WTC11 (cell line): ENCODE results near the gene XPR1. TPM values are rescaled to one million over a fixed set of nuclear protein-coding genes. Genes with fewer than 3 reads are reported as not detected.
A peak's percentile ranks its signal among the peaks of the same experiment; 100 is the strongest.

Experiments used
- ATAC-seq: fragments of 200-7000 bp; cut with Tn5 transposase; 2 replicates; pipeline ENCODE4 v1.10.0; 2021; ENCODE audit warnings: mild to moderate bottlenecking, moderate library complexity
- CTCF ChIA-PET: fragments of 300-600 bp; sonication (Branson Sonifier 250); formaldehyde crosslinking; loops from one replicate; lab custom pipeline; 2021; ENCODE audit warnings: antibody characterized with exemption; lab: Charles Lee
- POLR2A ChIA-PET: fragments of 350-600 bp; sonication (Branson Sonifier 250); formaldehyde crosslinking; loops from one replicate; lab custom pipeline; 2021; ENCODE audit warnings: antibody characterized with exemption; lab: Charles Lee
- DNase-seq: peaks from one replicate; pipeline ENCODE4 v3.0.0; 2021; ENCODE audit warnings: low spot score
- H3K27ac Mint-ChIP-seq: 2 replicates; pipeline ENCODE4 v1.8.0; 2021; ENCODE audit warnings: mixed read lengths
- H3K27me3 Mint-ChIP-seq: 2 replicates; pipeline ENCODE4 v1.8.0; 2021; ENCODE audit warnings: low read depth, mild to moderate bottlenecking, moderate library complexity, mixed read lengths
- H3K36me3 Mint-ChIP-seq: 2 replicates; pipeline ENCODE4 v1.8.0; 2021; ENCODE audit warnings: mixed read lengths
- H3K4me1 Mint-ChIP-seq: 2 replicates; pipeline ENCODE4 v1.8.0; 2022; ENCODE audit warnings: mixed read lengths
- H3K4me3 Mint-ChIP-seq: 2 replicates; pipeline ENCODE4 v1.8.0; 2021; ENCODE audit warnings: mild to moderate bottlenecking, moderate library complexity, mixed read lengths
- H3K9me3 Mint-ChIP-seq: 2 replicates; pipeline ENCODE4 v1.8.0; 2021; ENCODE audit warnings: mixed read lengths
- ATF2 ChIP-seq: sonication (generic); formaldehyde crosslinking; IDR thresholded peaks from 2 replicates; pipeline ENCODE4 v1.8.1; 2022; ENCODE audit warnings: low read depth, missing genetic modification reagents, borderline replicate concordance
- CBFB ChIP-seq: sonication (generic); formaldehyde crosslinking; IDR thresholded peaks from 2 replicates; pipeline ENCODE4 v1.8.1; 2022; ENCODE audit warnings: mild to moderate bottlenecking, low read depth, missing genetic modification reagents
- E2F1 ChIP-seq: sonication (generic); formaldehyde crosslinking; IDR thresholded peaks from 2 replicates; pipeline ENCODE4 v1.8.0; 2022; ENCODE audit warnings: mild to moderate bottlenecking, missing genetic modification reagents
- FOXP4 ChIP-seq: sonication (generic); formaldehyde crosslinking; IDR thresholded peaks from 2 replicates; pipeline ENCODE4 v1.8.0; 2022; ENCODE audit warnings: mild to moderate bottlenecking, missing genetic modification reagents
- HMGA2 ChIP-seq: fragments of 250-450 bp; sonication (Bioruptor Pico); IDR thresholded peaks from 2 replicates; pipeline ENCODE4 v1.4.0; 2021; ENCODE audit warnings: mild to moderate bottlenecking, moderate library complexity
- IRF2 ChIP-seq: sonication (generic); formaldehyde crosslinking; IDR thresholded peaks from 2 replicates; pipeline ENCODE4 v1.8.0; 2022; ENCODE audit warnings: low read depth, missing genetic modification reagents, borderline replicate concordance
- JAZF1 ChIP-seq: fragments of 250-450 bp; sonication (Bioruptor Pico); IDR thresholded peaks from 2 replicates; pipeline ENCODE4 v1.9.0; 2021; ENCODE audit warnings: moderate library complexity, mild to moderate bottlenecking, inconsistent platforms
- MXD4 ChIP-seq: fragments of 250-450 bp; sonication (Bioruptor Pico); IDR thresholded peaks from 2 replicates; pipeline ENCODE4 v1.8.0; 2021; ENCODE audit warnings: mild to moderate bottlenecking, moderate library complexity, borderline replicate concordance
- MYBL2 ChIP-seq: sonication (generic); formaldehyde crosslinking; IDR thresholded peaks from 2 replicates; pipeline ENCODE4 v1.8.1; 2023; ENCODE audit warnings: mild to moderate bottlenecking, moderate library complexity, missing genetic modification reagents
- NFE2L1 ChIP-seq: sonication (generic); formaldehyde crosslinking; IDR thresholded peaks from 2 replicates; pipeline ENCODE4 v1.8.1; 2023; ENCODE audit warnings: missing genetic modification reagents
- NFYB ChIP-seq: sonication (generic); formaldehyde crosslinking; conservative IDR thresholded peaks from 2 replicates; pipeline ENCODE4 v1.8.0; 2022; ENCODE audit warnings: low read depth, missing genetic modification reagents
- NR1H2 ChIP-seq: sonication (generic); formaldehyde crosslinking; IDR thresholded peaks from 2 replicates; pipeline ENCODE4 v1.9.0; 2021; ENCODE audit warnings: mild to moderate bottlenecking, moderate library complexity, missing genetic modification reagents
- NR3C1 ChIP-seq: sonication (generic); formaldehyde crosslinking; conservative IDR thresholded peaks from 2 replicates; pipeline ENCODE4 v1.8.1; 2023; ENCODE audit warnings: low read depth, mild to moderate bottlenecking, missing genetic modification reagents
- PRRX2 ChIP-seq: fragments of 250-450 bp; sonication (Bioruptor Pico); IDR thresholded peaks from 2 replicates; pipeline ENCODE4 v1.8.0; 2021; ENCODE audit warnings: mild to moderate bottlenecking
- RELA ChIP-seq: sonication (generic); formaldehyde crosslinking; IDR thresholded peaks from 2 replicates; pipeline ENCODE4 v1.8.1; 2022; ENCODE audit warnings: missing genetic modification reagents, mild to moderate bottlenecking, borderline replicate concordance
- ZNF121 ChIP-seq: sonication (generic); formaldehyde crosslinking; IDR thresholded peaks from 2 replicates; pipeline ENCODE4 v1.8.0; 2023; ENCODE audit warnings: missing genetic modification reagents
- ZNF219 ChIP-seq: sonication (generic); formaldehyde crosslinking; IDR thresholded peaks from 2 replicates; pipeline ENCODE4 v1.8.0; 2023; ENCODE audit warnings: missing genetic modification reagents, mild to moderate bottlenecking, borderline replicate concordance
- ZNF396 ChIP-seq: fragments of 250-450 bp; sonication (Bioruptor Pico); IDR thresholded peaks from 2 replicates; pipeline ENCODE4 v1.8.0; 2021; ENCODE audit warnings: mild to moderate bottlenecking, moderate library complexity, borderline replicate concordance
- ZNF416 ChIP-seq: fragments of 250-450 bp; sonication (Bioruptor Pico); IDR thresholded peaks from 2 replicates; pipeline ENCODE4 v1.9.0; 2021; ENCODE audit warnings: mild to moderate bottlenecking, inconsistent platforms
- ZNF671 ChIP-seq: fragments of 250-450 bp; sonication (Bioruptor Pico); IDR thresholded peaks from 2 replicates; pipeline ENCODE4 v1.8.0; 2021; ENCODE audit warnings: mild to moderate bottlenecking
- ZSCAN18 ChIP-seq: fragments of 250-450 bp; sonication (Bioruptor Pico); IDR thresholded peaks from 2 replicates; pipeline ENCODE4 v2.1.2; 2022; ENCODE audit warnings: mild to moderate bottlenecking, moderate library complexity
- total RNA-seq: library from RNA; stranded (reverse); gene quantifications from 3 replicates; pipeline ENCODE4 v1.2.3, GENCODE V29; 2021
- TF ChIP-seq, protein P1 (sequence below): fragments of 200-600 bp; IDR thresholded peaks from 2 replicates; pipeline ENCODE4 v1.8.0; 2022; ENCODE audit warnings: antibody characterized with exemption
- TF ChIP-seq, protein P2 (sequence below): sonication (generic); formaldehyde crosslinking; IDR thresholded peaks from 2 replicates; pipeline ENCODE4 v1.8.0; 2023; ENCODE audit warnings: missing genetic modification reagents
- TF ChIP-seq, protein P3 (sequence below): sonication (generic); formaldehyde crosslinking; IDR thresholded peaks from 2 replicates; pipeline ENCODE4 v1.8.1; 2022; ENCODE audit warnings: mild to moderate bottlenecking, moderate library complexity, missing genetic modification reagents

Gene XPR1
- total RNA-seq, 1 experiment from 2014 or later = 34.6 TPM

GRCh38 chr1:180674603-180675530 is 43.0 kb downstream of the XPR1 start:
- ATAC-seq (peak; percentile 50; the same call in 1 of the 2 replicates), DNase-seq (no peak)
- Mint-ChIP-seq H3K27me3 (no peaks in the 10 kb centered on the region), H3K4me1 (peaks cover 19% of the 10 kb centered on the region), H3K9me3 (peaks cover 13% of the 10 kb centered on the region), H3K27ac (no peak overlapping the region), H3K36me3 (peaks cover 12% of the 10 kb centered on the region), H3K4me3 (no peak overlapping the region)
- POLR2A ChIA-PET = no interaction called here
- CTCF ChIA-PET = no interaction called here
- TF ChIP-seq RELA = no peak
- TF ChIP-seq, protein P1, sequence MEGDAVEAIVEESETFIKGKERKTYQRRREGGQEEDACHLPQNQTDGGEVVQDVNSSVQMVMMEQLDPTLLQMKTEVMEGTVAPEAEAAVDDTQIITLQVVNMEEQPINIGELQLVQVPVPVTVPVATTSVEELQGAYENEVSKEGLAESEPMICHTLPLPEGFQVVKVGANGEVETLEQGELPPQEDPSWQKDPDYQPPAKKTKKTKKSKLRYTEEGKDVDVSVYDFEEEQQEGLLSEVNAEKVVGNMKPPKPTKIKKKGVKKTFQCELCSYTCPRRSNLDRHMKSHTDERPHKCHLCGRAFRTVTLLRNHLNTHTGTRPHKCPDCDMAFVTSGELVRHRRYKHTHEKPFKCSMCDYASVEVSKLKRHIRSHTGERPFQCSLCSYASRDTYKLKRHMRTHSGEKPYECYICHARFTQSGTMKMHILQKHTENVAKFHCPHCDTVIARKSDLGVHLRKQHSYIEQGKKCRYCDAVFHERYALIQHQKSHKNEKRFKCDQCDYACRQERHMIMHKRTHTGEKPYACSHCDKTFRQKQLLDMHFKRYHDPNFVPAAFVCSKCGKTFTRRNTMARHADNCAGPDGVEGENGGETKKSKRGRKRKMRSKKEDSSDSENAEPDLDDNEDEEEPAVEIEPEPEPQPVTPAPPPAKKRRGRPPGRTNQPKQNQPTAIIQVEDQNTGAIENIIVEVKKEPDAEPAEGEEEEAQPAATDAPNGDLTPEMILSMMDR = no peak
- no peak for TF ChIP-seq FOXP4 (CRISPR knock-in tag)
- TF ChIP-seq MYBL2 (CRISPR knock-in tag) = no peak
- TF ChIP-seq NR1H2 = no peak
- no peak for TF ChIP-seq NFE2L1 (CRISPR knock-in tag)
- no peak for TF ChIP-seq E2F1
- TF ChIP-seq, protein P2, sequence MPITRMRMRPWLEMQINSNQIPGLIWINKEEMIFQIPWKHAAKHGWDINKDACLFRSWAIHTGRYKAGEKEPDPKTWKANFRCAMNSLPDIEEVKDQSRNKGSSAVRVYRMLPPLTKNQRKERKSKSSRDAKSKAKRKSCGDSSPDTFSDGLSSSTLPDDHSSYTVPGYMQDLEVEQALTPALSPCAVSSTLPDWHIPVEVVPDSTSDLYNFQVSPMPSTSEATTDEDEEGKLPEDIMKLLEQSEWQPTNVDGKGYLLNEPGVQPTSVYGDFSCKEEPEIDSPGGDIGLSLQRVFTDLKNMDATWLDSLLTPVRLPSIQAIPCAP = no peak
- no peak for TF ChIP-seq CBFB (CRISPR knock-in tag)
- no peak for TF ChIP-seq ZSCAN18 (CRISPR knock-in tag)
- no peak for TF ChIP-seq ZNF416 (CRISPR knock-in tag)
- TF ChIP-seq ZNF219 (CRISPR knock-in tag) = no peak

- POLR2A ChIA-PET = no interaction called here
- H3K36me3 Mint-ChIP-seq = peaks cover 7% of the 10 kb centered on the region
- peaks cover 19% of the 10 kb centered on the region for H3K4me1 Mint-ChIP-seq
- H3K9me3 Mint-ChIP-seq = peaks cover 7% of the 10 kb centered on the region
- H3K27ac Mint-ChIP-seq = peak overlapping the region; percentile 23
- CTCF ChIA-PET = no interaction called here
- ATAC-seq (peak; percentile 43), DNase-seq (no peak)
- H3K27me3 Mint-ChIP-seq = no peaks in the 10 kb centered on the region
- no peak overlapping the region for H3K4me3 Mint-ChIP-seq
- TF ChIP-seq PRRX2 (CRISPR knock-in tag) (no peak), FOXP4 (CRISPR knock-in tag) (no peak), MXD4 (no peak), ZNF121 (CRISPR knock-in tag) (no peak), HMGA2 (CRISPR knock-in tag) (no peak), CBFB (CRISPR knock-in tag) (no peak), NFYB (no peak), NR3C1 (CRISPR knock-in tag) (no peak), JAZF1 (CRISPR knock-in tag) (no peak), ZNF396 (no peak), IRF2 (CRISPR knock-in tag) (no peak), ZNF671 (CRISPR knock-in tag) (no peak), ATF2 (no peak)
- TF ChIP-seq, protein P3, sequence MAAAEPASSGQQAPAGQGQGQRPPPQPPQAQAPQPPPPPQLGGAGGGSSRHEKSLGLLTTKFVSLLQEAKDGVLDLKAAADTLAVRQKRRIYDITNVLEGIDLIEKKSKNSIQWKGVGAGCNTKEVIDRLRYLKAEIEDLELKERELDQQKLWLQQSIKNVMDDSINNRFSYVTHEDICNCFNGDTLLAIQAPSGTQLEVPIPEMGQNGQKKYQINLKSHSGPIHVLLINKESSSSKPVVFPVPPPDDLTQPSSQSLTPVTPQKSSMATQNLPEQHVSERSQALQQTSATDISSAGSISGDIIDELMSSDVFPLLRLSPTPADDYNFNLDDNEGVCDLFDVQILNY (CRISPR knock-in tag) = no peak
Measured at GRCh38 chr1:180675586-180675985, 43.8 kb downstream of the XPR1 start.
